Mesendoderm (in vitro differentiated cells): Measurements from ENCODE around the gene HPN.
"Not testable (repeated sequence)": the region's sequence is repeated elsewhere in the genome, so short reads cannot be mapped to it uniquely, and the experiment has no call there.

ENCODE experiments used
- DNase-seq: peaks from one replicate; pipeline ENCODE4 v3.0.0; 2013
- H2AK5ac ChIP-seq: 2 replicates; pipeline ENCODE4 v1.6.1; 2013; ENCODE audit warnings: low read length, inconsistent platforms
- H2BK120ac ChIP-seq: 2 replicates; pipeline ENCODE4 v1.6.1; 2013; ENCODE audit warnings: low read depth, mild to moderate bottlenecking, low read length, moderate library complexity, mixed read lengths
- H2BK15ac ChIP-seq: replicated peaks from 2 replicates; pipeline ENCODE4 v1.6.1; 2013; ENCODE audit warnings: low read depth, mild to moderate bottlenecking, moderate library complexity
- H2BK5ac ChIP-seq: 2 replicates; pipeline ENCODE4 v1.6.1; 2013; ENCODE audit warnings: low read length, inconsistent platforms
- H3K18ac ChIP-seq: 2 replicates; pipeline ENCODE4 v1.6.1; 2013; ENCODE audit warnings: mild to moderate bottlenecking, low read length, mixed read lengths
- H3K23ac ChIP-seq: one replicate; pipeline ENCODE4 v1.6.1; 2013; ENCODE audit warnings: low read length
- H3K27ac ChIP-seq: 2 replicates; pipeline ENCODE4 v1.5.1; 2013; ENCODE audit warnings: low read depth, mild to moderate bottlenecking, inconsistent platforms, low read length, moderate library complexity
- H3K27me3 ChIP-seq: 2 replicates; pipeline ENCODE4 v1.6.1; 2013; ENCODE audit warnings: low read length, control low read depth, mild to moderate bottlenecking, inconsistent platforms; ENCODE audit not compliant: insufficient read depth, poor library complexity
- H3K36me3 ChIP-seq: 2 replicates; pipeline ENCODE4 v1.6.1; 2013; ENCODE audit warnings: low read length, inconsistent platforms; ENCODE audit not compliant: control insufficient read depth, insufficient read depth
- H3K4ac ChIP-seq: one replicate; pipeline ENCODE4 v1.6.1; 2013; ENCODE audit warnings: low read depth, mild to moderate bottlenecking, low read length, moderate library complexity
- H3K4me1 ChIP-seq: 2 replicates; pipeline ENCODE4 v1.6.1; 2013; ENCODE audit warnings: low read depth, low read length, inconsistent platforms; ENCODE audit not compliant: control insufficient read depth
- H3K4me2 ChIP-seq: 2 replicates; pipeline ENCODE4 v1.6.1; 2013; ENCODE audit warnings: low read length
- H3K4me3 ChIP-seq: 2 replicates; pipeline ENCODE4 v1.5.1; 2013; ENCODE audit warnings: mild to moderate bottlenecking, low read length
- H3K56ac ChIP-seq: one replicate; pipeline ENCODE4 v1.6.1; 2013; ENCODE audit warnings: low read length
- H3K79me1 ChIP-seq: 2 replicates; pipeline ENCODE4 v1.6.1; 2013; ENCODE audit warnings: low read length, inconsistent platforms
- H3K79me2 ChIP-seq: 2 replicates; pipeline ENCODE4 v1.6.1; 2013; ENCODE audit warnings: mild to moderate bottlenecking, low read length; ENCODE audit not compliant: control insufficient read depth, insufficient read depth
- H3K9ac ChIP-seq: 2 replicates; pipeline ENCODE4 v1.6.1; 2013; ENCODE audit warnings: low read length, inconsistent platforms
- H4K5ac ChIP-seq: one replicate; pipeline ENCODE4 v1.6.1; 2013; ENCODE audit warnings: low read length
- H4K8ac ChIP-seq: one replicate; pipeline ENCODE4 v1.6.1; 2013; ENCODE audit warnings: low read depth, mild to moderate bottlenecking, control low read depth, low read length, moderate library complexity
- WGBS: extraction: QIAGEN DNeasy Blood & Tissue Kit; methylation state at CpG from one replicate; pipeline ENCODE4 v1.1.7; 2013; ENCODE audit warnings: low lambda C conversion rate, missing lambda C conversion rate; ENCODE audit not compliant: insufficient coverage; ENCODE audit errors: extremely low coverage; 5-methylcytosine and 5-hydroxymethylcytosine counted together

Gene HPN

DNA sequence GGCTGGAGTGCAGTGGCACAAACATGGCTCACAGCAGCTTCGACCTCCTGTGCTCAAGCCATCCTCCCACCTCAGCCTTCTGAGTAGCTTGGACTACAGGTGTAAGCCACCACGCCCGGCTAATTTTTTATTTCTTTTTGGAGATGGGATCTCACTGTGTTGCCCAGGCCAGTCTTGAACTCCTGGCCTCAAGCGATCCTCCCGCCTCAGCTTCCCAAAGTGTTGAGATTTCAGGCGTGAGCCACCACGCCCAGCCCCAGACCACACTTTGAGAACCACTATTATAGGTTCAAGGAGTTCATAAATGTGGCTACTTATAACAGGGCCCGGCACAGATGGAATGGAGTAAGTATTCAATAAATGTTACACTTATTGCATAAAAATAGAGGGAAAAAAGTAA, 14.5 kb upstream of the HPN start:
- no peak overlapping the region for H3K18ac ChIP-seq
- H2BK15ac ChIP-seq: no peak overlapping the region
- WGBS: no CpG with 5 or more reads among the region's 8 CpGs
- H4K8ac ChIP-seq: no peak overlapping the region
- no peak overlapping the region for H3K4me3 ChIP-seq
- no peaks in the 10 kb centered on the region for H3K79me1 ChIP-seq
- no peak overlapping the region for H2BK5ac ChIP-seq
- H4K5ac ChIP-seq: no peak overlapping the region
- no peak overlapping the region for H3K4ac ChIP-seq
- H3K79me2 ChIP-seq: no peaks in the 10 kb centered on the region
- H3K23ac ChIP-seq: no peak overlapping the region
- no peak overlapping the region for H2BK120ac ChIP-seq
- no peaks in the 10 kb centered on the region for H3K4me1 ChIP-seq
- no peak overlapping the region for H3K27ac ChIP-seq
- H2AK5ac ChIP-seq: no peak overlapping the region
- DNase-seq: no peak
- no peak overlapping the region for H3K56ac ChIP-seq
- H3K27me3 ChIP-seq: no peaks in the 10 kb centered on the region
- H3K9ac ChIP-seq: no peak overlapping the region
- peaks cover 27% of the 10 kb centered on the region for H3K36me3 ChIP-seq
- H3K4me2 ChIP-seq: no peak overlapping the region

GRCh38 chr19:35027851-35028599, 13.5 kb upstream of the HPN start:
- Histone ChIP-seq H3K18ac (no peak overlapping the region), H3K4me3 (no peak overlapping the region), H4K8ac (no peak overlapping the region), H3K23ac (no peak overlapping the region), H3K4ac (no peak overlapping the region), H3K56ac (no peak overlapping the region), H3K79me2 (no peaks in the 10 kb centered on the region), H3K36me3 (peaks cover 26% of the 10 kb centered on the region), H3K9ac (no peak overlapping the region), H2BK5ac (no peak overlapping the region), H2BK120ac (no peak overlapping the region), H3K4me2 (no peak overlapping the region), H2BK15ac (no peak overlapping the region), H2AK5ac (no peak overlapping the region), H4K5ac (no peak overlapping the region), H3K27ac (no peak overlapping the region), H3K4me1 (no peaks in the 10 kb centered on the region), H3K27me3 (no peaks in the 10 kb centered on the region), H3K79me1 (no peaks in the 10 kb centered on the region)
- DNase-seq: peak; percentile 75
- WGBS: no CpG with 5 or more reads among the region's 7 CpGs

DNA sequence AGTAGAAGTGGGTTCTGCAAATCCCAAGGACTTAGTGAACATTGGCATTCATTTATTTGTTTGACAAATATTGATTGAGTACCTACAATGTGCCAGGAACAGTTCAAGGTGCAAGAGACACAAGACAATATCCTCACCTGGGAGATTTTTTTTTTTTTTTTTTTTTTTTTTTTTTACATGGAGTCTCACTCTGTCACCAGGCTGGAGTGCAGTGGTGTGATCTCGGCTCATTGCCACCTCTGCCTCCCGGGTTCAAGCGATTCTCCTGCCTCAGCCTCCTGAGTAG, 13.0 kb upstream of the HPN start:
- not testable (repeated sequence) for H3K79me1 ChIP-seq, H3K4me2 ChIP-seq, H2BK15ac ChIP-seq, H3K9ac ChIP-seq, H3K79me2 ChIP-seq, H4K5ac ChIP-seq, H2BK5ac ChIP-seq, H3K18ac ChIP-seq, H3K4me1 ChIP-seq, H2BK120ac ChIP-seq, H3K27me3 ChIP-seq, DNase-seq, H2AK5ac ChIP-seq, H3K56ac ChIP-seq, H3K23ac ChIP-seq, H3K4me3 ChIP-seq, H3K4ac ChIP-seq, H3K27ac ChIP-seq, H4K8ac ChIP-seq
- no CpG with 5 or more reads among the region's 3 CpGs for WGBS
- peaks cover 22% of the 10 kb centered on the region for H3K36me3 ChIP-seq

DNA sequence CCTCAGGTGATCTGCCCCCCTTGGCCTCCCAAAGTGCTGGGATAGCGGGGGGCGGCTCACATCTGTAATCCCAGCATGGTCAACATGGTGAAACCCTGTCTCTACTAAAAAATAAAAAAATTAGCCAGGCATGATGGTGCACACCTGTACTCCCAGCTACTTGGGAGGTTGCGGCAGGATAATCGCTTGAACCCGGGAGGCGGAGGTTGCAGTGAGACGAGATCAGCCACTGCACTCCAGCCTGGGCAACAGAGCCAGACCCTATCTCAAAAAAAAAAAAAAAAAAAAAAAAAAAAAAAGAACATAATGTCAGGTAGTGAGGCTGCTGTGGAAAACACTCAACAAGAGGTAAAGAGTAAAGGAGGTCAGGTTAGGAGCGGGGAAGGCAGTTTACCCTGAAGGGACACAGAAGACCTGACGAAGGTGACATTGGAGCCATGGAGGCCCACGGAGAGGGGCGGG, 12.2 kb upstream of the HPN start:
- DNase-seq, H2AK5ac ChIP-seq, H2BK120ac ChIP-seq, H2BK15ac ChIP-seq, H3K4ac ChIP-seq, H3K56ac ChIP-seq, H3K23ac ChIP-seq, H3K4me2 ChIP-seq, H2BK5ac ChIP-seq, H3K79me2 ChIP-seq, H3K9ac ChIP-seq, H3K4me3 ChIP-seq, H3K79me1 ChIP-seq, H4K8ac ChIP-seq, H3K4me1 ChIP-seq, H3K27me3 ChIP-seq, H3K27ac ChIP-seq, H3K18ac ChIP-seq, H4K5ac ChIP-seq: not testable (repeated sequence)
- WGBS: no CpG with 5 or more reads among the region's 11 CpGs
- peaks cover 14% of the 10 kb centered on the region for H3K36me3 ChIP-seq

GRCh38 chr19:35029737-35030256, 11.7 kb upstream of the HPN start:
- H3K18ac ChIP-seq: no peak overlapping the region
- H3K9ac ChIP-seq: peak overlapping the region; percentile 38
- H2BK5ac ChIP-seq: no peak overlapping the region
- no peak for DNase-seq
- no peaks in the 10 kb centered on the region for H3K79me2 ChIP-seq
- H3K27ac ChIP-seq: no peak overlapping the region
- H3K27me3 ChIP-seq: no peaks in the 10 kb centered on the region
- H3K23ac ChIP-seq: no peak overlapping the region
- H3K4me3 ChIP-seq: no peak overlapping the region
- peak overlapping the region; percentile 36 for H3K4me2 ChIP-seq
- no peak overlapping the region for H4K8ac ChIP-seq
- H2BK15ac ChIP-seq: no peak overlapping the region
- H3K79me1 ChIP-seq: no peaks in the 10 kb centered on the region
- peaks cover 14% of the 10 kb centered on the region for H3K36me3 ChIP-seq
- WGBS: no CpG with 5 or more reads among the region's 11 CpGs
- peak overlapping the region; percentile 34 for H3K56ac ChIP-seq
- H3K4ac ChIP-seq: no peak overlapping the region
- no peak overlapping the region for H2AK5ac ChIP-seq
- no peaks in the 10 kb centered on the region for H3K4me1 ChIP-seq
- no peak overlapping the region for H4K5ac ChIP-seq
- no peak overlapping the region for H2BK120ac ChIP-seq
